Endodermal cell (in vitro differentiated cells): Measurements from ENCODE around the gene GPC4. TPM values are rescaled to one million over a fixed set of nuclear protein-coding genes. Genes with fewer than 3 reads are reported as not detected.

Experiments used
- DNase-seq: peaks from one replicate; pipeline ENCODE4 v3.0.0-alpha.2; 2017
- H3K27ac ChIP-seq: 2 replicates; pipeline ENCODE4 v1.5.1; 2013; ENCODE audit warnings: mild to moderate bottlenecking, low read depth, low read length, moderate library complexity
- H3K27me3 ChIP-seq: 2 replicates; pipeline ENCODE4 v1.6.1; 2013; ENCODE audit warnings: mild to moderate bottlenecking, low read length, moderate library complexity; ENCODE audit not compliant: insufficient read depth, control insufficient read depth, poor library complexity, severe bottlenecking
- H3K36me3 ChIP-seq: 2 replicates; pipeline ENCODE4 v1.7.0; 2013; ENCODE audit warnings: mild to moderate bottlenecking, low read length, moderate library complexity; ENCODE audit not compliant: control insufficient read depth, insufficient read depth
- H3K4me1 ChIP-seq: one replicate; pipeline ENCODE4 v1.7.0; 2013; ENCODE audit warnings: low read length; ENCODE audit not compliant: control insufficient read depth, insufficient read depth
- H3K4me3 ChIP-seq: 2 replicates; pipeline ENCODE4 v1.5.1; 2013; ENCODE audit warnings: mild to moderate bottlenecking, low read length, moderate library complexity
- H3K9ac ChIP-seq: 2 replicates; pipeline ENCODE4 v1.6.1; 2013; ENCODE audit warnings: mild to moderate bottlenecking, low read length, moderate library complexity; ENCODE audit not compliant: poor library complexity, severe bottlenecking; ENCODE audit errors: extremely low read depth
- H3K9me3 ChIP-seq: 2 replicates; pipeline ENCODE4 v1.6.1; 2013; ENCODE audit warnings: mild to moderate bottlenecking, low read length, moderate library complexity; ENCODE audit not compliant: control insufficient read depth
- H3K27ac Mint-ChIP-seq: 2 replicates; pipeline ENCODE4 v1.8.0; 2020; ENCODE audit warnings: mixed read lengths
- H3K27me3 Mint-ChIP-seq: 2 replicates; pipeline ENCODE4 v1.8.0; 2021; ENCODE audit warnings: mild to moderate bottlenecking, mixed read lengths; ENCODE audit not compliant: insufficient read depth
- H3K36me3 Mint-ChIP-seq: 2 replicates; pipeline ENCODE4 v1.8.0; 2020; ENCODE audit warnings: low read depth, mixed read lengths
- H3K4me1 Mint-ChIP-seq: 2 replicates; pipeline ENCODE4 v1.8.0; 2020; ENCODE audit warnings: mixed read lengths
- H3K4me3 Mint-ChIP-seq: 2 replicates; pipeline ENCODE4 v1.8.0; 2020; ENCODE audit warnings: mild to moderate bottlenecking, moderate library complexity, mixed read lengths
- H3K9me3 Mint-ChIP-seq: 2 replicates; pipeline ENCODE4 v1.8.0; 2020; ENCODE audit warnings: mild to moderate bottlenecking, mixed read lengths
- CTCF ChIP-seq: fragments of 200-600 bp; sonication (generic); conservative IDR thresholded peaks from 2 replicates; pipeline ENCODE4 v1.5.0; 2021; ENCODE audit warnings: antibody characterized with exemption, mild to moderate bottlenecking
- WGBS, 2 experiments: methylation state at CpG; one replicate each; pipeline versions ENCODE4 v1.1.5 to v1.1.7; 2013; ENCODE audit warnings: missing lambda C conversion rate in 2 of 2, mixed read lengths in 1 of 2; ENCODE audit not compliant: insufficient coverage in 1 of 2, insufficient read length in 1 of 2; 5-methylcytosine and 5-hydroxymethylcytosine counted together
- total RNA-seq, 2 donors: library from RNA; stranded (reverse); fragmentation: NEBNext Ultra II Directional in 1 of 2; extraction: Animal tissue kit (Norgen Biotek cat#: 25700) in 1 of 2; gene quantifications; 2 replicates in 1 of 2; 3 replicates in 1 of 2; pipeline ENCODE4 v1.2.1, GENCODE V29; 2021

Gene GPC4
- total RNA-seq, 2 donors from 2014 or later = 281 to 829 TPM

DNA sequence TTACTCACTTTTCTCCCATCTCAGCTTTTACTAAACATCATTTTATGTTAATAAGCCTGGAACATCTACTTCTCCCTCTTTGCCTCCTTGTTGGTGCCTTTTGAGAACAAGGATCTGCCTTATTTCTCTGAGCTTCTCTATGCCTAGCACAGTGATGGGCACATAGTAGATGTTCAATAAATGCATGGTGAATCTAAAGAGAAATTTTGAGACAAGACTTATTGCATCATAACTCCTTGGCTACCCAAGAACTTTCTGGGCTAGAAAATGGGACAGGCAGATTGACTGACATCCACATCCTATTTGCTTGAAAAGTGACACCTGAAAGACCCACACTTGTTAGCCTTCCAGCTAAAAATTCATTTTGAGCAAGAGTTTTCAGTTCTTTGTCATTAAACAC lies 109.9 kb downstream of the GPC4 start:
- H3K4me3 ChIP-seq = no peak overlapping the region
- H3K27me3 ChIP-seq = no peaks in the 10 kb centered on the region
- Mint-ChIP-seq H3K27ac (no peak overlapping the region), H3K4me3 (no peak overlapping the region), H3K4me1 (peaks cover 31% of the 10 kb centered on the region), H3K27me3 (no peaks in the 10 kb centered on the region), H3K9me3 (no peaks in the 10 kb centered on the region), H3K36me3 (peaks cover 66% of the 10 kb centered on the region)
- TF ChIP-seq CTCF = no peak
- DNase-seq = no peak
- H3K9ac ChIP-seq = no peak overlapping the region
- H3K27ac ChIP-seq = no peak overlapping the region
- peaks cover 73% of the 10 kb centered on the region for H3K36me3 ChIP-seq
- peaks cover under 1% of the 10 kb centered on the region for H3K4me1 ChIP-seq
- H3K9me3 ChIP-seq = no peaks in the 10 kb centered on the region

DNA sequence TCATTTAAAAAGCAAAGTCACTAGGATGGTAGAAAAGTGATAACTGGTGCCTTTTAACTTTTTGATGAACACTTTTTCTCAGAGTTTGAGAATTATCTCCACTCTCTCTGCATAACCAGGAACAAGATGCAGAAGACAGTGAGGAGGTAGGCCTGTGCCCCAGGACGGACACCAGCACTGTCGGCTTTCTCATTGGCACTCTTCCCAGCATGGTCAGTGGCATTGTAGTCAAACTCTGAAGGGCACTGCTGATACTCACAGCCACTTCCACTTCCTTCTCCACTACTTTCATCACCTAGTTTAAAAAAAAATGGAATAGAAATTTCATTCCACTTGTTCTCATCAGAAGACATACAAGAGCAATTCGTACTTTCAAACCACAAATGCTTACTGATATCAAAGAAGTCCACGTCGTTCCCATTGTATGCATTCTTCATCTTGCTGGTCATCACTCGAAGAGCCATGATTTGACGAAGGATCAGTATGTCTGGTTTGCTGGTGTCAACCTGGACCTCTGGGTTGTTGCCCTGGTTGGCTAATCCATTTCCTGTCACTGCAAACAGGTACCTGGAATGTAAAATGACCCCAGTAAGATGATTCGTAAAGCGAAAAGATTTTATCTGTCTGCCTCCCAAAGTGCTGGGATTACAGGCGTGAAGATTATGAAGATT lies 112.4 kb downstream of the GPC4 start:
- Mint-ChIP-seq H3K9me3 (no peaks in the 10 kb centered on the region), H3K4me1 (peaks cover 37% of the 10 kb centered on the region), H3K27me3 (no peaks in the 10 kb centered on the region), H3K4me3 (no peak overlapping the region), H3K27ac (no peak overlapping the region), H3K36me3 (peaks cover 82% of the 10 kb centered on the region)
- H3K9ac ChIP-seq = no peak overlapping the region
- H3K27me3 ChIP-seq = no peaks in the 10 kb centered on the region
- H3K36me3 ChIP-seq = peaks cover 87% of the 10 kb centered on the region
- TF ChIP-seq CTCF = no peak
- no peak for DNase-seq
- no peaks in the 10 kb centered on the region for H3K9me3 ChIP-seq
- H3K4me1 ChIP-seq = no peaks in the 10 kb centered on the region
- 94 to 98% methylated on average over 5 to 10 of the region's 10 CpGs for WGBS, 2 experiments
- no peak overlapping the region for H3K4me3 ChIP-seq
- H3K27ac ChIP-seq = no peak overlapping the region

DNA sequence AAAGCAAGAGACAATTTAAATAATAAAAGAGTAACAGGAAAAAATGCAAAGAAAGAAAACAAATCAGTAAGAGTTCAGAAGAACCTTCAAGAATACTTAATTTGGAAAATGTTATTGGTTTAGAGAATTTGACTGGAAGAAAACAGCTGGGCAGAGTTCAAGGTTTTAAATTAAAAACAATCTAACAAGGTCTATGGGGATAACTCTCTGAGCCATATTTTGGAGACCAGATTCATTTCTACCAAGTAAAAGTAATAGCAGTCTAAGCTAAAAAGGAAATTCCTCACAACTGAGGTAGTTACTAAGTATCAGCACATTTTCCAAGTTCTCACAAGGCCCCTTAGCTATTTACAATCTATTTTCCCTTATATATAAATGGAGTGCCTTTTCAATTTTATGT lies 114.7 kb downstream of the GPC4 start:
- Mint-ChIP-seq H3K27me3 (no peaks in the 10 kb centered on the region), H3K27ac (no peak overlapping the region), H3K4me3 (no peak overlapping the region), H3K36me3 (peaks cover 95% of the 10 kb centered on the region), H3K4me1 (peaks cover 34% of the 10 kb centered on the region), H3K9me3 (no peaks in the 10 kb centered on the region)
- H3K4me1 ChIP-seq = no peaks in the 10 kb centered on the region
- TF ChIP-seq CTCF = no peak
- no peak overlapping the region for H3K27ac ChIP-seq
- DNase-seq = no peak
- H3K4me3 ChIP-seq = no peak overlapping the region
- H3K27me3 ChIP-seq = no peaks in the 10 kb centered on the region
- peaks cover 92% of the 10 kb centered on the region for H3K36me3 ChIP-seq
- H3K9ac ChIP-seq = no peak overlapping the region
- H3K9me3 ChIP-seq = no peaks in the 10 kb centered on the region
